Measurements from ENCODE around the gene PDGFD. TPM values are rescaled to one million over a fixed set of nuclear protein-coding genes. Genes with fewer than 3 reads are reported as not detected.

PDGFD gene
- total RNA-seq, 1 donor from 2014 or later, result 8.0 TPM

DNA sequence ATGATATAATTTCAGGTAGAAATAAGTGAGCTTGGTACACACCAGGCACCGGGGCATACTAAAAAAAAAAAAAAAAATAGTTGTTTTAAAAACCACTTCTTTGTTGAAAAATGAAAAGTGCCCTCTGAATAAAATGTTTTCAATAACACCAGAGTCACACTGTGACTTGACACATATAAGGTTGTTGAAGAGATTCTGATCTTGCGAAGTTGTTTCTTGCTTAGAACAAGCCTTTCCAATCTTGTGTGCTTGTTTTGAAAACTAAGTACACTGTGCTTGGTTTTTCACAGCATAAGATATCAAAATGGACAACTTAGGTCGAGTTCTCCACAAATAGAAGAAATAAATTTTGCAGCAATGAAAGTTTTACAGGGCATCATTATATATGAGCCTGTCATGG lies 17.0 kb downstream of the PDGFD start:
- DNase-seq (ENCODE audit: low spot score, unreplicated experiment), result no peak
- Mint-ChIP-seq H3K27me3 (no peaks in the 10 kb centered on the region), H3K27ac (no peak overlapping the region), H3K9me3 (ENCODE audit: low read depth) (peaks cover 4% of the 10 kb centered on the region), H3K4me3 (ENCODE audit: low read depth) (no peak overlapping the region), H3K36me3 (ENCODE audit: insufficient read depth) (peaks cover 2% of the 10 kb centered on the region), H3K4me1 (ENCODE audit: low read depth) (no peaks in the 10 kb centered on the region)
- TF ChIP-seq, protein P1, sequence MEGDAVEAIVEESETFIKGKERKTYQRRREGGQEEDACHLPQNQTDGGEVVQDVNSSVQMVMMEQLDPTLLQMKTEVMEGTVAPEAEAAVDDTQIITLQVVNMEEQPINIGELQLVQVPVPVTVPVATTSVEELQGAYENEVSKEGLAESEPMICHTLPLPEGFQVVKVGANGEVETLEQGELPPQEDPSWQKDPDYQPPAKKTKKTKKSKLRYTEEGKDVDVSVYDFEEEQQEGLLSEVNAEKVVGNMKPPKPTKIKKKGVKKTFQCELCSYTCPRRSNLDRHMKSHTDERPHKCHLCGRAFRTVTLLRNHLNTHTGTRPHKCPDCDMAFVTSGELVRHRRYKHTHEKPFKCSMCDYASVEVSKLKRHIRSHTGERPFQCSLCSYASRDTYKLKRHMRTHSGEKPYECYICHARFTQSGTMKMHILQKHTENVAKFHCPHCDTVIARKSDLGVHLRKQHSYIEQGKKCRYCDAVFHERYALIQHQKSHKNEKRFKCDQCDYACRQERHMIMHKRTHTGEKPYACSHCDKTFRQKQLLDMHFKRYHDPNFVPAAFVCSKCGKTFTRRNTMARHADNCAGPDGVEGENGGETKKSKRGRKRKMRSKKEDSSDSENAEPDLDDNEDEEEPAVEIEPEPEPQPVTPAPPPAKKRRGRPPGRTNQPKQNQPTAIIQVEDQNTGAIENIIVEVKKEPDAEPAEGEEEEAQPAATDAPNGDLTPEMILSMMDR (IDR thresholded peaks at IDR 0.05; ENCODE audit: unreplicated experiment), result no peak

DNA sequence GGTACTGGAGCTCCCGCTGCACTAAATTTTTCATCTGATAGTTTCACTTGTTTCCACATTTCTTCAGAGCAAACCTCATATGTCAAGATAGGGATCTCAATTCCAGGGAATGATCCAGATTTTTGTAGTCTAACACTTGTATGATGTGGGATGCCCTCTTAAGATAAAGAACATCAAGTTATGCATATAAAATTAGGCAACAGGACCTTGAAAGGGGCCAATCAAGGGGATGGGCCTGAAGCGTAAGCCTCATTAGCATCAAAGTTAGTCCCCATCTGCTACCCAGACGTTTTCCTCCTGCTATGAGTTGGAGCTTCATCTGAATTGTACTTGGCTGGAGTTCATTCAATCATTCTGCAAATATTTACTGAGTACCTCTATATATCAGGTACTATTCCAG lies 17.5 kb downstream of the PDGFD start:
- H3K27ac Mint-ChIP-seq, result no peak overlapping the region
- H3K4me3 Mint-ChIP-seq (ENCODE audit: low read depth), result no peak overlapping the region
- TF ChIP-seq, protein P1 (IDR thresholded peaks at IDR 0.05; ENCODE audit: unreplicated experiment), result no peak
- H3K36me3 Mint-ChIP-seq (ENCODE audit: insufficient read depth), result peaks cover 2% of the 10 kb centered on the region
- H3K4me1 Mint-ChIP-seq (ENCODE audit: low read depth), result no peaks in the 10 kb centered on the region
- peaks cover 4% of the 10 kb centered on the region for H3K9me3 Mint-ChIP-seq (ENCODE audit: low read depth)
- no peaks in the 10 kb centered on the region for H3K27me3 Mint-ChIP-seq
- DNase-seq (ENCODE audit: low spot score, unreplicated experiment), result no peak

DNA sequence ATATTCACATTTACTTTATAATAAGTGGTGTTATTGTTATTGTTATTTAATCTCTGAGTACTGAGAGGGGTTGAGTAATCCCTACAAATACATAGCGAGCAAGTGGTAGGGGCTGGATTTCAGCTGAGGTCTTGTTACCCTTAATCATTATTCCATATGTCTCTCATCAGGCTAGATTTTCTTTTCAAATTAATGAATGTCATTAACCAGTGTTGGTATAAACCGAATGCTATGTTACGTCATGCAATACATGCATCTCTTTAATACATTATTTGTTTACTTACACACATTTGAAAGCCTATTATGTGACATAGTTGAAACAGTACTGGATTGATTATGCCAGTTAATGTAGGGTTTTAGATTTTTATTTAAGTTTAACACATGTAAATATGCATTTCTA lies 18.9 kb downstream of the PDGFD start:
- no peak for DNase-seq (ENCODE audit: low spot score, unreplicated experiment)
- H3K4me3 Mint-ChIP-seq (ENCODE audit: low read depth), result no peak overlapping the region
- H3K4me1 Mint-ChIP-seq (ENCODE audit: low read depth), result peaks cover 1% of the 10 kb centered on the region
- H3K9me3 Mint-ChIP-seq (ENCODE audit: low read depth), result no peaks in the 10 kb centered on the region
- no peaks in the 10 kb centered on the region for H3K27me3 Mint-ChIP-seq
- TF ChIP-seq, protein P1 (IDR thresholded peaks at IDR 0.05; ENCODE audit: unreplicated experiment), result no peak
- no peak overlapping the region for H3K27ac Mint-ChIP-seq
- no peaks in the 10 kb centered on the region for H3K36me3 Mint-ChIP-seq (ENCODE audit: insufficient read depth)

DNA sequence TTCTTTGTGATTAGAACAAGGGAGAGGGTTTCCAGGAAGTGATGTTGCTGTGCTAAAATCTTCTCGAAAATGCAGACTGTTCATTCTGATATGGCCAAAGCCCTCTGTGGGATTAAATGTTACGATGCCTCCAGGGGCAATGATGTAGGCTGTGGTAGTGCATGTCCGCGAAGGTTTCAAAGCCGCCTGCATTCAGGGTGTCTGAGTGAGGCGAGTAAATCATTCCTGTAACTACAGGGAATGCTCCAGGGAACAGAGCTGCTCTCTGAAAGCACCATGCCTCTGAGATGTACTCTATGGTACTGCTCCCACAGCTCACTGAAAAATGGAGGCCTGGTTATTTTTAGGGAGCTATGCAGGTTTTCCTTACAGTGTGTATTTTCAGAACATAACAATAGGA lies 21.2 kb downstream of the PDGFD start:
- TF ChIP-seq, protein P1 (IDR thresholded peaks at IDR 0.05; ENCODE audit: unreplicated experiment), result no peak
- Mint-ChIP-seq H3K4me3 (ENCODE audit: low read depth) (no peak overlapping the region), H3K4me1 (ENCODE audit: low read depth) (peaks cover 1% of the 10 kb centered on the region)

DNA sequence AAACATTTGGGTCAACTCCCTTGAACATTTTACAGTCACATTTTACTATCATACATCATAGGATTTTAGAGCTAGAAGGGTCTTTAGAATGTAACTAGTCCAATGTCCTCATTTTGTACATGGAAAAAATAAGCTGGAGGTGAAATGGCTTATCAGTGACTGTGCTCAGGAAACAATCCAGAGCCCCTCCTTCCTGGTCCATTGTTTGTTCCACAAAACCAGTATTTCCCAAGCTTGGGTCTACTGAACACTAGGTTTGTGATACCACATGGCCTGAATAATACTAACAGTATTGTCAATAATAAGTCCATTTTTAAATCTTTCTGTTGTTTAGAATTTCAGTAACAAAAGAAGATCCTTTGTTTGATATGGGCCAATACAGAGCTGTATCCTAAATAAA lies 27.1 kb downstream of the PDGFD start:
- H3K9me3 Mint-ChIP-seq (ENCODE audit: low read depth), result no peaks in the 10 kb centered on the region
- DNase-seq (ENCODE audit: low spot score, unreplicated experiment), result no peak

More for the DNA sequence above, 21.2 kb downstream of the PDGFD start:
- H3K9me3 Mint-ChIP-seq (ENCODE audit: low read depth), result no peaks in the 10 kb centered on the region
- H3K27ac Mint-ChIP-seq, result no peak overlapping the region
- H3K27me3 Mint-ChIP-seq, result no peaks in the 10 kb centered on the region
- no peaks in the 10 kb centered on the region for H3K36me3 Mint-ChIP-seq (ENCODE audit: insufficient read depth)
- no peak for DNase-seq (ENCODE audit: low spot score, unreplicated experiment)

More for the DNA sequence above, 27.1 kb downstream of the PDGFD start:
- TF ChIP-seq, protein P1 (IDR thresholded peaks at IDR 0.05; ENCODE audit: unreplicated experiment), result no peak
- Mint-ChIP-seq H3K4me1 (ENCODE audit: low read depth) (peaks cover 1% of the 10 kb centered on the region), H3K36me3 (ENCODE audit: insufficient read depth) (no peaks in the 10 kb centered on the region), H3K27ac (no peak overlapping the region), H3K4me3 (ENCODE audit: low read depth) (no peak overlapping the region), H3K27me3 (no peaks in the 10 kb centered on the region)
